Motor neuron (in vitro differentiated cells): ENCODE measurements around the gene SMIM3. TPM values are rescaled to one million over a fixed set of nuclear protein-coding genes. Genes with fewer than 3 reads are reported as not detected.
"Not testable (repeated sequence)": the region's sequence is repeated elsewhere in the genome, so short reads cannot be mapped to it uniquely, and the experiment has no call there.

Source experiments
- ATAC-seq, 8 experiments: fragments of 200-7000 bp; cut with Tn5 transposase; replicated peaks in 6 of 8; 2 replicates each; pipeline ENCODE4 v1.8.0; 2021; ENCODE audit warnings: mild to moderate bottlenecking in 8 of 8, moderate library complexity in 8 of 8
- H3K27ac ChIP-seq, 2 donors: fragments of 250-450 bp; sonication (Bioruptor Pico); 2 replicates each; pipeline ENCODE4 v1.9.0; 2021; ENCODE audit warnings: antibody characterized with exemption in 2 of 2, mild to moderate bottlenecking in 2 of 2, moderate library complexity in 1 of 2
- H3K4me1 ChIP-seq, 2 donors: fragments of 250-450 bp; sonication (Bioruptor Pico); replicated peaks in 1 of 2; 2 replicates each; pipeline ENCODE4 v1.6.1; 2021; ENCODE audit warnings: antibody characterized with exemption in 2 of 2, mild to moderate bottlenecking in 2 of 2, moderate library complexity in 1 of 2
- H3K4me3 ChIP-seq, 5 donors: fragments of 250-450 bp; sonication (Bioruptor Pico); 2 replicates each; pipeline ENCODE4 v1.9.0; 2021; ENCODE audit warnings: antibody characterized with exemption in 5 of 5, mild to moderate bottlenecking in 5 of 5, moderate library complexity in 4 of 5
- WGBS, 10 experiments: fragments of 450-650 bp; shearing (Covaris generic); methylation state at CpG; one replicate each; pipeline ENCODE4 v1.0.0; 2022; 5-methylcytosine and 5-hydroxymethylcytosine counted together
- in situ Hi-C, 9 experiments: fragments of 400-800 bp; cut with MboI; loops; one replicate each; pipeline ENCODE4 v1.15.0; 2021; ENCODE audit warnings: low sequenced_read_pairs in 9 of 9, low pct_unique_long_range_greater_than_20kb in 2 of 9; ENCODE audit not compliant: unreplicated experiment in 9 of 9
- total RNA-seq, 8 experiments: library from RNA; unstranded; fragments of 300-600 nt; gene quantifications; 2 replicates each; pipeline versions ENCODE4 v1.2.3 to v1.2.4, GENCODE V29; 2022

The SMIM3 gene
- total RNA-seq, 8 experiments from 2014 or later = 0.97 to 14.5 (median 1.8) TPM

DNA sequence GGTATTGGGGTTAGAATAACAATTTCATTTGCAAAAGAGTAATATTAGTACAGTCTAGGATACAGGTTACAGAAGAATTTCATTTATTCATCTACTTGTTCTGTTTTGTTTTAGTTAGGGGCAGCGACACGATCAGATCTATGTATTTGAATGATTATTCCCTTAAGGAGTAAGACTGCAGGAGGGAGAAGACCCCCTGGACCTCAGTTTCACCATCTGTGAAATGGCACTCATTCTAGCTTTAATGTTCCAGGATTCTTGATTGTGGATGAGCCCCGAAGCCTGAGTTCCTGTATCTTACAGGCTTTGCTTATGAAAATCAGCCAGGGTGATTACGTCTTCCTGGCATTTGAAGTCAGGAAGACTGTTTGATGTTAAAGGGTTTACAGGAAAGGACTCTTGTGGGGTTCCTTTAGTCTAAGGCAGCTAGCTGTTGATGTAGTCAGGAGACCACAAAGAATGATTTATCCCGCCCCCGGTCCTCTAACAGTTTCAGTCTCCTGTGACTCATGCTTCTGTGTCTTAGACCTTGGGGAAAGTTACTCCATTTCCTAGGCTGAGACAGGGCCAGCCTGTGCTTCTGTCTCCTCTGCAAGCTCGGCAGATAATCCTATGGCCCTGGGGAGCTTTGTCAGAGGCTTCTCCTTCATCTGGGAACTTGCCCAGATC lies 11.5 kb downstream of the SMIM3 start:
- H3K27ac ChIP-seq = no peak overlapping the region
- no peak overlapping the region for H3K4me3 ChIP-seq
- in situ Hi-C loops = loop anchor here in 1 of 9 experiments (10.0 kb wide), 1 partner anchor 55 kb away; the partner anchor contains the start of gene IRGM
- peak; percentile 66 to 99 (median 80) for ATAC-seq
- 35 to 89% (median 66%) methylated on average over 3 to 6 of the region's 7 CpGs; no CpG with 5 or more reads in 4 of the 10 experiments for WGBS, 10 experiments
- H3K4me1 ChIP-seq = no peaks in the 10 kb centered on the region

GRCh38 chr5:150791536-150791935 lies 13.0 kb downstream of the SMIM3 start:
- Histone ChIP-seq H3K27ac (no peak overlapping the region), H3K4me1 (no peaks in the 10 kb centered on the region), H3K4me3 (no peak overlapping the region)
- ATAC-seq = no peak
- in situ Hi-C loops = loop anchor here in 1 of 9 experiments (10.0 kb wide), 1 partner anchor 53 kb away; the partner anchor contains the start of gene IRGM

DNA sequence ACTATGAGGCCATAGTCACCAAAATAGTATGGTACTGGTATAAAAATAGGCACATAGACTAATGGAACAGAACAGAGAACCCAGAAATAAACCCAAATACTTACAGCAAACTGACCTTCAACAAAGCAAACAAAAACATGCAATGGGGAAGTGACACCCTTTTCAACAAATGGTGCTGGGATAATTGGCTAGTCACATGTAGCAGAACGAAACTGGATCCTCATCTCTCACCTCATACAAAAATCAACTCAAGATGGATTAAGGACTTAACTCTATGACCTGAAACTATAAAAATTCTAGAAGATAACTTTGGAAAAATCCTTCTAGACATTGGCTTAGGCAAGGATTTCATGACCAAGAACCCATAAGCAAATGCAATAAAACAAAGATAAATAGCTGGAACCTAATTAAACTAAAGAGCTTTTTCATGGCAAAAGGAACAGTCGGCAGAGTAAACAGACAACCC lies 14.9 kb downstream of the SMIM3 start:
- not testable (repeated sequence) for H3K4me1 ChIP-seq, H3K4me3 ChIP-seq, ATAC-seq, H3K27ac ChIP-seq
- in situ Hi-C loops = loop anchor here in 1 of 9 experiments (10.0 kb wide), 1 partner anchor 51 kb away; the partner anchor contains the start of gene IRGM
- 36 to 91% (median 73%) methylated on average over 1 to 2 of the region's 2 CpGs; no CpG with 5 or more reads in 1 of the 10 experiments for WGBS, 10 experiments

DNA sequence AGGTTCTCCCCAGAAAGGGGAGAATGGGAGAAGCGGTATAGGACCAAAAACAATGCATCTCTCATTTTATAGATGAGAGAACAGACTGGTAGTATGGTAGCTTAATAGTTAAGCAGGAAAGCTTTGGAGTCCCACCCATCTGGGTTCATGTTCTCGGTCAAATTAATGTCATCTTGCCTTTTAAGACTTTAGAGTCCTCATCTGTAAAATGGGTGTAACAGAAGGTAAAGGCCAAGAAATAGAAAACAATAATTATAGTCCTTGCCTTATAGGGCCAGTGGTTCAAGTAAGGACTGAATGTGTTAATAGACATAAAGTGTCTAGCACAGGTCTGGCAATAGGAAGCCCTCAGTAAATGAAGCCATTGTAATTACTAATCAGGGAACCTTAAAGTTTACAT lies 16.4 kb downstream of the SMIM3 start:
- ATAC-seq = no peak
- Histone ChIP-seq H3K4me3 (no peak overlapping the region), H3K4me1 (no peaks in the 10 kb centered on the region), H3K27ac (no peak overlapping the region)
- 60 to 100% (median 88%) methylated on average over 1 to 2 of the region's 2 CpGs; no CpG with 5 or more reads in 1 of the 10 experiments for WGBS, 10 experiments
- in situ Hi-C loops = loop anchor here in 1 of 9 experiments (10.0 kb wide), 1 partner anchor 50 kb away; the partner anchor contains the start of gene IRGM

DNA sequence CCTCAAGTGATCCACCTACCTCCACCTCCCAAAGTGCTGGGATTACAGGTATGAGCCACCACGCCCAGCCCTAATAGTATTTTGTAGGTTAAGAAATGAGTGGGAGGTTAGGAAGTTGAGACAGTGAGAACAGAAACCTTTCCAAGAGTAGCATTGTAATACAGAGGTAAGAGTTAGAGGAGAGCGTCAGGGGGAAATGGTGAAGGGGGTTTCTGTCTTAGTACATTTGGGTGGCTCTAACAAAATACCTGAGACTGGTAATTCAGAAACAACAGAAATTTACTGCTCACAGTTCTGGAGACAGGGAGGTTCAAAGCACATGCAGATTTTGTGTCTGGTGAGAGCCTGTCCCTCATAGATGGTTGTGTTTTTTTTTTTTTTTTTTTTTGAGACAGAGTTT lies 18.8 kb downstream of the SMIM3 start:
- Histone ChIP-seq H3K27ac (no peak overlapping the region), H3K4me3 (no peak overlapping the region), H3K4me1 (no peaks in the 10 kb centered on the region)
- WGBS, 10 experiments = 40 to 100% (median 100%) methylated on average over 1 to 2 of the region's 2 CpGs; no CpG with 5 or more reads in 2 of the 10 experiments
- ATAC-seq = no peak
- in situ Hi-C loops = loop anchor here in 1 of 9 experiments (10.0 kb wide), 1 partner anchor 47 kb away; the partner anchor contains the start of gene IRGM

DNA sequence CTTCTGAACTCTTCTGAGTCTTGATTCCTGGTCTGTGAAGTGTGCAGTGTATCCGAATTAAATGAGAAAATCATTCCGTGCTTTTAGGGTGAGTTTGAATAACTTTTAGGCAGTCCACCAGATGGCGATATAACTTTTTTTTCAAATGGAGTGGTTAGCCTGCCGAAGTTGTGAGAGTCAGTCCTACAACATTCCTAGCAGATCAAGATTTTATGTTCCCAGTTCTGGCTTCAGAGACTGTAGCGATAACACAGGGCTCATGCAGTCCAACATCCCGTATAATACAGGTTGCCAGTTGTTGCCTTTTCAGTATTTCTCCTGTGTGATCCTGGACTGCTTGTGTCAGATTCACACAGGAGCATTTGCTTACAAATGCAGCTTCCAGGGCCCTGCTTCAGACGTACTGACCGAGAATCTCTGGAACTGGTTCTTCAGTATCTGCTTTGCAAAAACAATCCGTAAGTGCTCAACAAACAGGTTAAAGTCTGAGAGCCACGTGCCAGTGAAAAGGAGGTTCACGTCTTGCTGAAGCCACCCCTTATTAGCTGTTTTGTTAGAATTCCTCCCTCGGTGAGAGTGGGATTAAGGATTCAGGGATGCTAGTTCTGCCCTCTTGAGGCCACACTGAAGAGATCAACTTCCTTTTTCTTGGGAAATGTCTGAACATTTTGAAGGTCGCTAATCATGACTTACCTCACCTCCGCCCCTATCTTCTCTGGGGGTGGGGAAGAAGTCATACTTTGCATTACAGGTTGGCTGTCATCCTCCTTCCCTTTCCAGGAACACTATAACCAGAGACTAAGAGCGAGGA lies 22.8 kb downstream of the SMIM3 start:
- peak; percentile 28 to 97 (median 82) for ATAC-seq
- Histone ChIP-seq H3K4me3 (peak overlapping the region; percentile 1 to 33 (median 21)), H3K27ac (no peak overlapping the region), H3K4me1 (no peaks in the 10 kb centered on the region)
- 0 to 54% (median 11%) methylated on average over 1 to 12 of the region's 15 CpGs; no CpG with 5 or more reads in 2 of the 10 experiments for WGBS, 10 experiments
- in situ Hi-C loops = loop anchor here in 1 of 9 experiments (25.0 kb wide), 1 partner anchor 239 kb away; no protein-coding TSS in a partner anchor

GRCh38 chr5:150804388-150804787 lies 25.8 kb downstream of the SMIM3 start:
- Histone ChIP-seq H3K27ac (no peak overlapping the region), H3K4me1 (no peaks in the 10 kb centered on the region), H3K4me3 (no peak overlapping the region)
- ATAC-seq = no peak
- WGBS, 10 experiments = 72 to 100% (median 87%) methylated on average over 2 to 6 of the region's 6 CpGs; no CpG with 5 or more reads in 1 of the 10 experiments
- in situ Hi-C loops = loop anchor here in 1 of 9 experiments (25.0 kb wide), 1 partner anchor 242 kb away; no protein-coding TSS in a partner anchor

DNA sequence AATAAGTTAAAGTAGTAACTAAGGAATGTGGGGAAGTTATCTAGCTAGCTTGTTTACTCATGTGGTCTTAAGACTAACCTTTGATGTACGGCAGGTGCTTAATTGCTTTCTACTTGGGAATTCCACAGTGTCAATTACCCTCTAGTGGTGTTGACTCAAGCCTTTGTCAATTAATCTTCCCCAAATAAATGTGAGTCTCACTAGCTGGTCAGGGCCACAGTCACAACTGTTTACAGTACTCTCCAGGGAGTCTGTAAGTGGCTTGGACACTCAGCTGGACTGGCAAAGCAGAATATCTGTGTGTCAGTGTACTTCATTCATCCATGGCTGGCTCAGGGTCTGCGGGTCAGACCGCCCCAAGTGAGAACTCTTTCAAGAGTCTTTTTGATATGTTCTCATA lies 30.8 kb downstream of the SMIM3 start:
- H3K27ac ChIP-seq = no peak overlapping the region
- H3K4me1 ChIP-seq = no peaks in the 10 kb centered on the region
- ATAC-seq = no peak
- H3K4me3 ChIP-seq = no peak overlapping the region
- WGBS, 10 experiments = 75 to 91% (median 83%) methylated on average over 1 to 3 of the region's 3 CpGs; no CpG with 5 or more reads in 5 of the 10 experiments
- in situ Hi-C loops = loop anchor here in 1 of 9 experiments (25.0 kb wide), 1 partner anchor 247 kb away; no protein-coding TSS in a partner anchor

DNA sequence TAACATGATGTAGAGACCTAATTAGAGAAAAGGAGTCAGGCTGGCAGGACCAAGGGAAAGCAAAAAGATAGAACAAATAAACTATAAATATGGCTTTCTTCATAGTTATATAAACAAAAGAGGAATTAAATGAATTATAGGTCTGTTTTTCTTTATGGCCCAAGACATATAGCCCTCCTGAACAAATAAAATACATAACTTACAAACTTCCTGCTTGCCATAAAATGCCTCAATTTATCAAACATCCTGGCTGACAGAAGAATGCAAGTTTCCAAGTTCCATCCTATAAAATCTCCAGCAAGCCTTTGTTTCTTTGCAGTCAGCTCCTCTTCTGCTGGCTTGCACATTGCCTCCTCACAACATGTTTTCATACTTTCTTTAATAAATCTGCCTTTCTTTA lies 36.5 kb downstream of the SMIM3 start:
- Histone ChIP-seq H3K27ac (no peak overlapping the region), H3K4me1 (no peaks in the 10 kb centered on the region), H3K4me3 (no peak overlapping the region)
- no peak for ATAC-seq
- in situ Hi-C loops = loop anchor here in 1 of 9 experiments (25.0 kb wide), 1 partner anchor 253 kb away; no protein-coding TSS in a partner anchor

DNA sequence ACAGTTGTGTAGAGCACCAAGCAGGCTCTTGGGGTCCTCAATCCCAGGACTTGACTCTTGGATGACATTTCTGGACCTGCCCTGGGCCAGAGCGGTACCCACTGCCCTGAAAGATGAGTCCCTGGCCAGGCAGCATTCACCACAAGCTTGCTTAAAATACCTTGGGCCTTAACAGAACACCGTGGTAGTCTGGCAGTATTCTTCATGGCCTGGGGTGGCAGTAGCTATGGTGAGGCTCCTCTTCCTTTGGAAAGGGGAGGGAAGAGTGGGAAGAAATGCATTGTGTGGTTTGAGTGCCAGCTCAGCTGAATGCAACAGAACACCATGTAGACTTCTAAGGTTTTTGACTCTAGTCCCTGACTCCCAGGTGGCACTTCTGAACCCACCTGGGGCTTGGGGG lies 38.4 kb downstream of the SMIM3 start:
- ATAC-seq = no peak
- Histone ChIP-seq H3K27ac (no peak overlapping the region), H3K4me3 (no peak overlapping the region), H3K4me1 (no peaks in the 10 kb centered on the region)
- WGBS, 10 experiments = 17 to 77% (median 71%) methylated on average over 1 to 2 of the region's 2 CpGs; no CpG with 5 or more reads in 7 of the 10 experiments
- in situ Hi-C loops = loop anchor here in 1 of 9 experiments (25.0 kb wide), 1 partner anchor 255 kb away; no protein-coding TSS in a partner anchor

DNA sequence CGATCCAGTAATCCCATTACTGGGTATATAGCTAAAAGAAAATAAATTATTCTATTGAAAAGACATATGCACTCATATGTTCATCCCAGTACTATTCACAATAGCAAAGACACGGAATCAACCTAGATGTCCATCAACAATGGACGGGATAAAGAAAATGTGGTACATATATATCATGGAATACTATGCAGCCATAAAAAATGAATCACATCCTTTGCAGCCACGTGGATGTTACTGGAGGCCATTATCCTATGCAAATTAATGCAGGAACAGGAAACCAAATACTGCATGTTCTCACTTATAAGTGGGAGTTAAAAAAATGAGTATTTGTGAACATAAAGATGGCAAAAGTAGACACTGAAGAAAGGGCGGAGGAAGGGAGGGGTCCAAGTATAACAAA lies 51.2 kb downstream of the SMIM3 start:
- ATAC-seq = no peak
- WGBS, 10 experiments = 20 to 80% (median 63%) methylated on average over 3 to 5 of the region's 5 CpGs; no CpG with 5 or more reads in 3 of the 10 experiments
- in situ Hi-C loops = no loop called here
- Histone ChIP-seq H3K27ac (no peak overlapping the region), H3K4me1 (no peaks in the 10 kb centered on the region), H3K4me3 (no peak overlapping the region)

- 69% methylated on average over 2 of the region's 3 CpGs; no CpG with 5 or more reads in 9 of the 10 experiments for WGBS, 10 experiments
- ATAC-seq, H3K4me1 ChIP-seq, H3K4me3 ChIP-seq, in situ Hi-C loops, H3K27ac ChIP-seq: not testable (repeated sequence)
These were observed 53.3 kb downstream of the SMIM3 start for GRCh38 chr5:150831821-150832220.

DNA sequence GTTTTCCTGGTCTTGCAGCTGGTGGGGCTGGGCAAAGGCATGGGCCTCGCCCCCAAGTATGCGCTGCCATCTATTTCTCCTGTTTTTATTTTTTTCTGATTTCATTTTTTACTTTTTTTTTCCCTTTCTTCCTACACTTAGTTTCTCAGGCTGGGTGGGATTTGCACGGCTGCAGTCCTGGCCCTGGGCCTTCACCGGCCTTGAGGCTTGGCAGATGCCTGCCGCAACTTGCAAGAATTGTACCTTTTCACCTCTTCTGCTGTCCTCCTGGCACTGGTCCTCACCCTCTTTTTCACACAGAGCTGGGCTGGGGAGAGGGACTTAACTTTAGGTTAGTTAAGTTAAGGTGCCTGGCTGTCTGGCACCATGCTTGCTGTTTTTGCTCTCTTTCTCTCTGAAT lies 57.5 kb downstream of the SMIM3 start:
- in situ Hi-C loops = no loop called here
- no peak overlapping the region for H3K27ac ChIP-seq
- ATAC-seq = no peak
- H3K4me3 ChIP-seq = no peak overlapping the region
- 60 to 95% (median 84%) methylated on average over 1 to 5 of the region's 5 CpGs; no CpG with 5 or more reads in 3 of the 10 experiments for WGBS, 10 experiments
- H3K4me1 ChIP-seq = no peaks in the 10 kb centered on the region
